ENCODE data around the gene SYT2.
"Not testable (repeated sequence)": the region's sequence is repeated elsewhere in the genome, so short reads cannot be mapped to it uniquely, and the experiment has no call there.

The SYT2 gene

DNA sequence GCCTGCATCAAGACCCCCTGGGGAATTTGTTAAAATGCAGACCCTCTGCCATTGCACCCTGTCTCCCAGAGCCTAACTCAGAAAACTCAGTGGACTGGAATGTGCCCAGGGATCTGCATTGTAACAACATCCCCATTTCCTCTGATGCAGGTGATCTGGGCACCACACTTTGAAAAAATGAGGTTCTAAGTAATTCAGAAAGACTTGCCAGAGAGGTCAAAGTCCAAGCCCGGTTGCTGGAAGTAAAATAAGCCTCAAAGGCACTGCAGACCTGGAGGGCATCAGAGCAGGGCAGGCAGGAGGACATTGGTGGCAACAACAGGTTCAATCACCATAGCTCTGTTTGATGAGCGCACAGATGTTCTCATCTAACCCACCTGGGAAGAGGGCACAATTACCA lies 90.7 kb downstream of the SYT2 start:
- no peak for DNase-seq

DNA sequence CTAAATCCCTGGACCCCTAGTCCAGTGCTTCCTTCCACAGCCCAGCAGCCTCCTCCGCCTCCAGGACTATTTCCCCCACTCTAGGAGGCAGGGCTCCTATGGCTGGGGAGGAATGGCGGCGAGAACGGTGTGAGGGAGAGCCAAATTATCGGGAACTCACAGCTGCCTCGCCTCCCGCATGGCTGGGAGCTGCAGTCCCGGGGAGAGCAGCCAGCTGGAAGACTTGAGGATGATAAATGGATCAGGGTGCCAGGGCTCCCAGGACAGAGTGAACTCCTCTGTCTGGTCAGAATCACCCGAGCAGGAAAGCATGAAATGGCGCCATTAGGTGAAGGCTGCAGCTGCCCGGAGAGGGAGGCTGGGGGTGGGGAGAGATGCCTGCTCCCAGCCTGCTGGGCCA lies 91.2 kb downstream of the SYT2 start:
- not testable (repeated sequence) for DNase-seq

- no peak for DNase-seq
Measured at GRCh38 chr1:202616355-202616915, 93.8 kb downstream of the SYT2 start.

GRCh38 chr1:202615501-202616354 lies 94.5 kb downstream of the SYT2 start:
- DNase-seq, result peak; percentile 95

DNA sequence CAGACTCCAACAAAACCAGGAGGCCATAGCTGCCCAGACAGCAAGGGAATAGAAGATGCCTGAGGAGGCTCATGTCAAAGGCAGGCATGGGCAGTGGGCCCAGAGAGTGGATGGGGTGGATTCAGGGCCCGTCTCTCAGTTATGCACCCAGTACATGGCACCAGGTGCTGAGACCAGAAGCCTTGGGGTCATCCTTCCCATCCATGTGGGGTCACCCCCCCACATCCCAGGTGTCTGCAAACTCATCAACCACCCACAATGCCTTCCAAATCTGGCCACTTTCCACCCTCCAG lies 95.1 kb downstream of the SYT2 start:
- not testable (repeated sequence) for DNase-seq

- peak; percentile 5 to 15 for DNase-seq
Measured at GRCh38 chr1:202614363-202615207, 95.7 kb downstream of the SYT2 start.

DNA sequence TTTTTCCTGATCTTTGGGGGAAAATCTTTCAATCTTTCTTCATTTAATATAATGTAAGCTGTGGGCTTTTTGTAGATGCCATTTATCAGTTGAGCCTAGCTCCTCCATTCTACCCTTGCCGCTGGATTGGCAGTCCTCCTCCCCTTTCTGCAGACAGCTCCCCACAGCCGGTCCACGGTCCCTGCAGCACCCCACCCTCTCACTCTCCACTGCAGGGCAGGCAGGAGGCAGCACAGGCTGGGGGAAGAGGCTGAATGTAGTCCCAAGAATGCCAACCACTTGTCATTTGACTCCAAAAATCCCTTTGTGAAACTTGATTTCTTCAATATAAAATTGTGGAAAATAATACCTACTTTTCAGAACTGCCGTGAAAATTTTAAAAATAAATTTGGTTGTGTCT lies 96.7 kb downstream of the SYT2 start:
- no peak for DNase-seq

DNA sequence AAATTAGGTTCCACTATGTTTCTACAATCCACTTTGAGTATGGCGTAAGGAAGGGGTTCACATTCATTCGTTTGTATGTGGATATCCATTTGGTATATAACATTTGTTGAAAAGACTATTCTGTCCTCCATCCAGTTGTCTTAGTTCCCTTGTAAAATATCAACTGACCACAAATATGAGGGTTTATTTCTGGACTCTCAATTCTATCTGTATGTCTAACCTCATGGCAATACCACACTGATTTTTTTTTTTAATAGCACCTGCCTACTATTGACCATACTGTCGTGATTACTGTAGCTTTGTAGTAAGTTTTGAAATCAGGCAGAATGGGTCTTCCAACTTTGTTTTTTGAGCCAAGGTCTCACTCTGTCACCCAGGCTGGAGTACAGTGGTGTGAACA lies 98.2 kb downstream of the SYT2 start:
- DNase-seq, result not testable (repeated sequence)

DNA sequence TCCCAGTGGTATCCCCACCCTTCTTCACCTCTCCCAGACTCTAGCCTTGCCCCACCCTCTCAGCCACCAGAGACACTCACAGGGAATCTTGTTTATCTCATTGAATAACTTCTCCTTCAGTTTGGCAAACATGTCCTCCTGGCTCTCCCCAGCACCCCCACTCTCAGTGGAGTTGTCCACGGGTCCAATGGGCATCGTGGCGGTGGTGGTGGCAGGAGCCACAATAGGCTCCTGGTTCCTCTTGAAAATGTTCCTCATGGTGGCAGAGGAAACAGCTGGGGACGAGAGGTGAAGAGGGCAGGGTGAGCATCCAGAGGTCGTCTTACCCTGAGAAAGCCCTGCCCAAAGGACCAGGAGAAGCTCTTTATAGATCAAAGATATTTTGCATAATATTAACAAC lies 104.7 kb downstream of the SYT2 start:
- DNase-seq, result no peak

DNA sequence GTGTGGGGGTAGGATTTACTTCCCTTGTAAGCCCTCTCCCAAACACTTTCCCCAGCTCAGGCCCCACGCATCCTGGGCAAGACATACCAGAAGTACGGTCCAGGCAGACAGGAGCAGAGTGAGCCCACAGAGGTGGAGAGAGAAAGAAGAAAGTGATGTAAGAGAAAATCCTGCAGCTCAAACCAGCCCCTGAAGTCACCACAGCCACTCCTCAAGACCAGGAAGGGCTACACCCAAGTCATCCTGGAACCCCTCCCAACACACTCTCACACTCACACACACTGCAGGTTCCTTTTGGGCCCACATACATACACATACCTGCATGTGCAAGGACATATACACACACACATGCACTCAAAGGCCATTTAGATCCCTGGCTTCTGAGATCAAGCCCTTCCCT lies 106.8 kb downstream of the SYT2 start:
- no peak for DNase-seq

DNA sequence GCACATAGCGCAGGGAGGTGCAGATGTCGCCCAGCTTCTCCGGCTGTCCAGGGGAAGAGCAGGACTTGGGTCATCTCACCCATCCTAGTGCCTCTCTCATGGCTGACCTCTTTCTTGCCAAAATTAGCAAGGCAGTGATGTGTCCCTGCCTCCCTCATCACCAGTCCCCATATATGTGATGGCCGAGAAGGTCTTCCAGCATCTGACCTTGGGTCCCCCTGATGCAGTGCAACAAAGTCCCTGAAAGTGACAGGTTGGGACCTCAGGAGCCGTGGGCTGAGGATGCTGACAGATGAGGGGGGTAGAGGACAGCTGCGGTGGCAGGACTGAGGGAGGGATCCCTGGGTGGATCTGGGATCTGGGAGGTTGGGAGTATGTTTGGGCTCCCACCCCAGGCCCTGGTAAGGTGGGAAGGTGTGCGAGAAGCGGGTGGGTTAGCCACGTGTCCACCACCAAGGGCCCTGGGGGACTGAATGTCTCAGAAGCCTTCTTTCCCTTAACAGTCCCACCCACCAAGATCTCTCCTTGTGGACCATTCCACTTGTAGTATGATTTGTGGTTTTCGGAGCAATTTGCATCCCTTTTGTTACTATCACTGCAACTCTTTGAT lies 109.7 kb downstream of the SYT2 start:
- DNase-seq, result no peak

DNA sequence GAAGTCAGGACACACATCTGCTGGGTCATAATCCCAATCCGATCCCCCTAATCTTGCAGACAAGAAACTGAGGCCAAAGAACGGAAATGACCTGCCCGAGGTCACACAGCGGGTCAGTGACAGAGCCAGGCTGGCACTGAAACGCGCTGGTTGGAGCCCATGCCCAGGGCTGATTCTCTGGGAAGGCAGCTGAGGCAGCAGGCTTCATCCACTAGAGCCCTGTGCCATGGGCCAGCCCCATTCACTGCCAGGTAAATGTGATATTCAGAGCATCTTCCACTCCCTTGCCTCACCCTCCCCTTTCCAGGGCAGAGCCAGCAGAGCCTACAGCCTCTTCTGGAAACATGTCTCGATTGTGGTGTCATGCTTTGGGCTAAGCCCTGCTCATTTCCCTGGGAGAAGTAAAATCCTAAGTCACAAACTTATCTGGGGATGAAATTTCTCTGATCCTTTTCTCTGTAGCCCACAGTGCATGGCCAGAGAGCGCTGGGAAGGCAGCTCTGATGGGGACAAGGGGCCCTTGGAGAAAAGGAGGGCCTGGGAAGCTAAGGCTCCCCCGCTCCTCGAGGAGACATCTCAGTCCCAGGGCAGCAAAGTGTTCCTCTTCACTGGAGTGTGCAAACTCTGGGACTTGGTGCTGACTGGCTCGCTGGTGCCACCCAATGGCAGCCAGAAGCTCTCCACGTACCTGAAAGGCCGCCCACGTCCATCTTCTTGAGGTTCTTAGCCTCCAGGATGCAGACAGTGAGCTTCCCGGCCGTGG lies 110.4 kb downstream of the SYT2 start:
- peak; percentile 46 to 62 for DNase-seq

- no peak for DNase-seq
Measured at GRCh38 chr1:202597090-202597761, 113.0 kb downstream of the SYT2 start.

DNA sequence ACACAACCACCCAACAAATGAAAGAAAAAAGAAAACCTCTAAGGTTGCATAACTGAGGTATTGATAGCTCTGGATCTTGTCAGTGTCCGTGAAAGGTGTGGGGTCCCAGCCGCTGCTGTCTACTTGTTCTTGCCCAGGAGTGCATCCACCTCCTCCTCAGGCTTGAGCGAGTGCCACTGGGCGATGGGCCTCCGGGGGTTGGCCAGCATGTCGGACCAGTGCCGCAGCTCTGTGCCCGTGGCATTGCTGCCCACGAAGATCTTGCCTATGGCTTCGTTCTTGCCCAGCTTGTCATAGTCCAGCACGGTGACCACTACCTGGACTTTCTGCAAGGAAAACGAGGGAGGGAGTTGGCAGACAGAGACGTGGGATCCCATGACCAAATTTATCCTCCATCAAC lies 113.6 kb downstream of the SYT2 start:
- no peak for DNase-seq

DNA sequence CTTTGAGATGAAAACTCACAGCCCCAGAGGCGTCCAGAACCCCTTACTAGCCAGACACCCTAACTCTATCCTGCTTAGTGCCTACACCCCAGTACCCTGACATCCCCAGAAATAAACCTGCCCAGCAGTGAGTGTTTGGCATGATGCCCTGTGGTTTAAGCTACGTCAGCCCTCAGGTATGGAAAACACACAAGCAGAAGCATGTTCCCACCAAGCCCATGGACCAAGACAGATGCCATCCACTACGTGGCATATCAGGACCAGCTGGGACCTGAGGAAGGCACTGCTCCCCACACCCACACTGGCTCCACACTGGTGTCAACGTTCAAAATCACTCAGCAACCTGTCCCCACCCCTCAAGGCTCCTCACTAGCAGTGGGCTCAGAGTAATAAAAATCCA lies 116.4 kb downstream of the SYT2 start:
- DNase-seq, result no peak

DNA sequence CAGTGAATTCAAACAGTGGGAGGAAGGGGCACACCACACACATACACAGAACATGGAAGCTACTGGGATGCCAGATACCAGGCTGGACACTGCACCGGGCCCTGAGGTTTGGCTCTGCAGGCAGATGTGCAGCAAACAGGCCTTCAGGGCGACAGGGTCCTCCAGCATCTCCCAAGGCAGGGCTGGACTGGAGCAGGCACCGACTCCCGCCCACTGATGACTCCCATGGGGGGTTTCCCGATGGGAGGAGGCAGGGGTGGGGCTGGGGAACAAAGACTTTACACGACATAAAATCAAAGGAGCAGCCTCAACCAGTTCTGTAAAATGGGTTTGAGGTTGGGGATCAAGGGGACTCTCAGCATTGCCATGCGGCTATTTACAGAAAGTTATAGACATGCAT lies 118.1 kb downstream of the SYT2 start:
- no peak for DNase-seq

- no peak for DNase-seq
Measured at GRCh38 chr1:202591515-202591914, 118.7 kb downstream of the SYT2 start.

- DNase-seq, result no peak
Measured at GRCh38 chr1:202590975-202591411, 119.3 kb downstream of the SYT2 start.

GRCh38 chr1:202590126-202590525 lies 120.1 kb downstream of the SYT2 start:
- DNase-seq, result no peak

- DNase-seq, result no peak
Measured at GRCh38 chr1:202589190-202589930, 120.9 kb downstream of the SYT2 start.

- DNase-seq, result no peak
Measured at GRCh38 chr1:202588503-202589189, 121.6 kb downstream of the SYT2 start.
